IMR-90 (cell line): ENCODE data around the gene LCAT. TPM values are rescaled to one million over a fixed set of nuclear protein-coding genes. Genes with fewer than 3 reads are reported as not detected.

ENCODE experiments used
- ATAC-seq: fragments of 200-7000 bp; cut with Tn5 transposase; 2 replicates; pipeline ENCODE4 v1.9.1; 2020; ENCODE audit warnings: low read depth, mild to moderate bottlenecking, moderate library complexity
- BruUV-seq: library from RNA; stranded (reverse); fragments of 400-500 nt; replicated peaks from 2 replicates; lab custom pipeline; 2021; lab: Mats Ljungman, UMichigan
- CTCF ChIA-PET: fragments of 300-600 bp; formaldehyde crosslinking; extraction: SDS; loops from one replicate; lab custom pipeline; 2021; ENCODE audit warnings: antibody characterized with exemption; lab: Yijun Ruan, JAX
- POLR2A ChIA-PET: fragments of 300-600 bp; sonication (Branson Sonifier 250); formaldehyde crosslinking; loops from one replicate; lab custom pipeline; 2022; ENCODE audit warnings: antibody characterized with exemption; ENCODE audit not compliant: unreplicated experiment; lab: Charles Lee
- DNase-seq: peaks from one replicate; pipeline ENCODE4 v3.0.0; 2013
- H2AFZ ChIP-seq: replicated peaks from 2 replicates; pipeline ENCODE3; 2013; ENCODE audit warnings: low read length, mild to moderate bottlenecking; ENCODE audit not compliant: poor library complexity
- H2AK5ac ChIP-seq: 2 replicates; pipeline ENCODE4 v1.6.1; 2013; ENCODE audit warnings: low read depth, low read length, inconsistent platforms
- H2AK9ac ChIP-seq: replicated peaks from 2 replicates; pipeline ENCODE3; 2013; ENCODE audit warnings: mild to moderate bottlenecking, low read depth, low read length, moderate library complexity; ENCODE audit not compliant: poor library complexity
- H2BK120ac ChIP-seq: 2 replicates; pipeline ENCODE4 v1.6.1; 2013; ENCODE audit warnings: low read depth, low read length, inconsistent platforms
- H2BK15ac ChIP-seq: 3 replicates; pipeline ENCODE4 v1.6.1; 2013; ENCODE audit warnings: low read depth, low read length, inconsistent platforms
- H2BK20ac ChIP-seq: 2 replicates; pipeline ENCODE4 v1.6.1; 2013; ENCODE audit warnings: low read depth, mild to moderate bottlenecking, inconsistent platforms, low read length, moderate library complexity
- H2BK5ac ChIP-seq: 2 replicates; pipeline ENCODE4 v1.6.1; 2013; ENCODE audit warnings: mild to moderate bottlenecking, low read depth, low read length, inconsistent platforms; ENCODE audit not compliant: poor library complexity, severe bottlenecking
- H3K14ac ChIP-seq: replicated peaks from 2 replicates; pipeline ENCODE4 v1.6.1; 2013; ENCODE audit warnings: low read depth, low read length, inconsistent platforms
- H3K18ac ChIP-seq: 2 replicates; pipeline ENCODE4 v1.6.1; 2013; ENCODE audit warnings: low read depth, low read length, control low read depth
- H3K23ac ChIP-seq: 2 replicates; pipeline ENCODE4 v1.6.1; 2013; ENCODE audit warnings: low read depth, low read length, inconsistent platforms
- H3K27ac ChIP-seq: 2 replicates; pipeline ENCODE4 v1.5.1; 2013; ENCODE audit warnings: mild to moderate bottlenecking, control low read depth, low read length; ENCODE audit not compliant: insufficient read depth
- H3K27me3 ChIP-seq: 2 replicates; pipeline ENCODE4 v1.6.1; 2013; ENCODE audit warnings: low read length; ENCODE audit not compliant: control insufficient read depth, insufficient read depth
- H3K36me3 ChIP-seq: 2 replicates; pipeline ENCODE4 v1.6.1; 2013; ENCODE audit warnings: low read length, mixed read lengths; ENCODE audit not compliant: control insufficient read depth, insufficient read depth
- H3K4ac ChIP-seq: 2 replicates; pipeline ENCODE4 v1.6.1; 2013; ENCODE audit warnings: low read depth, low read length, inconsistent platforms
- H3K4me1 ChIP-seq: 2 replicates; pipeline ENCODE4 v1.6.1; 2013; ENCODE audit warnings: low read length, mixed read lengths; ENCODE audit not compliant: control insufficient read depth, insufficient read depth
- H3K4me2 ChIP-seq: 2 replicates; pipeline ENCODE4 v1.6.1; 2013; ENCODE audit warnings: low read depth, mild to moderate bottlenecking, control low read depth, low read length, moderate library complexity
- H3K4me3 ChIP-seq: 2 replicates; pipeline ENCODE4 v1.5.1; 2013; ENCODE audit warnings: low read depth, mild to moderate bottlenecking, control low read depth, low read length, moderate library complexity; ENCODE audit not compliant: insufficient read depth
- H3K56ac ChIP-seq: 2 replicates; pipeline ENCODE4 v1.6.1; 2013; ENCODE audit warnings: low read length, inconsistent platforms; ENCODE audit not compliant: insufficient read depth; ENCODE audit errors: extremely low read depth
- H3K79me1 ChIP-seq, 2 experiments: 2 replicates each; pipeline ENCODE4 v1.6.1; 2013; ENCODE audit warnings: low read length in 2 of 2, inconsistent platforms in 1 of 2, low read depth in 1 of 2
- H3K9ac ChIP-seq: 2 replicates; pipeline ENCODE4 v1.6.1; 2013; ENCODE audit warnings: low read depth, low read length, control low read depth
- H3K9me1 ChIP-seq: 2 replicates; pipeline ENCODE4 v1.6.1; 2013; ENCODE audit warnings: low read length, inconsistent platforms; ENCODE audit not compliant: insufficient read depth
- H3K9me3 ChIP-seq: 2 replicates; pipeline ENCODE4 v1.6.1; 2013; ENCODE audit warnings: low read length; ENCODE audit not compliant: control insufficient read depth, insufficient read depth
- H4K20me1 ChIP-seq: 2 replicates; pipeline ENCODE4 v1.6.1; 2013; ENCODE audit warnings: low read length, inconsistent platforms; ENCODE audit not compliant: insufficient read depth
- H4K5ac ChIP-seq: 2 replicates; pipeline ENCODE4 v1.6.1; 2013; ENCODE audit warnings: mild to moderate bottlenecking, low read depth, low read length, control low read depth
- H4K8ac ChIP-seq, 2 experiments: 2 replicates each; pipeline ENCODE4 v1.6.1; 2013; ENCODE audit warnings: low read depth in 2 of 2, low read length in 2 of 2, control low read depth in 1 of 2, inconsistent platforms in 1 of 2
- H4K91ac ChIP-seq: 2 replicates; pipeline ENCODE4 v1.6.1; 2013; ENCODE audit warnings: low read depth, low read length, inconsistent platforms; ENCODE audit not compliant: insufficient read depth
- BHLHE40 ChIP-seq: fragments of 150-350 bp; IDR thresholded peaks from 2 replicates; pipeline ENCODE4 v1.6.1; 2016; ENCODE audit warnings: mild to moderate bottlenecking, low read depth, low read length
- CEBPB ChIP-seq: IDR thresholded peaks from 2 replicates; pipeline ENCODE4 v1.6.1; 2012; ENCODE audit warnings: low read depth, low read length, improper control_type of control experiment
- CHD1 ChIP-seq: IDR thresholded peaks from 2 replicates; pipeline ENCODE4 v1.6.1; 2012; ENCODE audit warnings: low read depth, low read length, improper control_type of control experiment
- FOS ChIP-seq: fragments of 150-350 bp; IDR thresholded peaks from 2 replicates; pipeline ENCODE4 v1.6.1; 2016; ENCODE audit warnings: low read depth, low read length
- MAFK ChIP-seq: IDR thresholded peaks from 2 replicates; pipeline ENCODE4 v1.6.1; 2012; ENCODE audit warnings: low read depth, low read length, improper control_type of control experiment
- MAZ ChIP-seq: IDR thresholded peaks from 2 replicates; pipeline ENCODE4 v1.6.1; 2012; ENCODE audit warnings: low read depth, mild to moderate bottlenecking, low read length, improper control_type of control experiment, moderate library complexity, borderline replicate concordance
- MXI1 ChIP-seq: IDR thresholded peaks from 2 replicates; pipeline ENCODE4 v1.6.1; 2012; ENCODE audit warnings: low read depth, mild to moderate bottlenecking, low read length, moderate library complexity, borderline replicate concordance
- NFE2L2 ChIP-seq: fragments of 150-350 bp; IDR thresholded peaks from 2 replicates; pipeline ENCODE4 v1.6.1; 2016; ENCODE audit warnings: low read depth, mild to moderate bottlenecking, low read length
- POLR2A ChIP-seq: IDR thresholded peaks from 2 replicates; pipeline ENCODE4 v1.6.1; 2012; ENCODE audit warnings: mild to moderate bottlenecking, low read depth, low read length
- RAD21 ChIP-seq: IDR thresholded peaks from 2 replicates; pipeline ENCODE4 v1.6.1; 2012; ENCODE audit warnings: low read length, improper control_type of control experiment
- RCOR1 ChIP-seq: IDR thresholded peaks from 2 replicates; pipeline ENCODE4 v1.6.1; 2012; ENCODE audit warnings: mild to moderate bottlenecking, low read length, improper control_type of control experiment; ENCODE audit not compliant: insufficient replicate concordance
- RFX5 ChIP-seq: IDR thresholded peaks from 2 replicates; pipeline ENCODE4 v1.8.0; 2012; ENCODE audit warnings: low read depth, mild to moderate bottlenecking, low read length, moderate library complexity
- SMC3 ChIP-seq: fragments of 150-350 bp; IDR thresholded peaks from 2 replicates; pipeline ENCODE4 v1.6.1; 2016; ENCODE audit warnings: low read depth, mild to moderate bottlenecking, antibody characterized with exemption, low read length, moderate library complexity
- USF2 ChIP-seq: fragments of 150-350 bp; IDR thresholded peaks from 2 replicates; pipeline ENCODE4 v1.6.1; 2017; ENCODE audit warnings: mild to moderate bottlenecking, antibody characterized with exemption, low read length, low read depth
- WGBS, 2 experiments: methylation state at CpG; one replicate each; pipeline versions ENCODE4 v1.1.5 to v1.1.7; 2013; ENCODE audit warnings: missing lambda C conversion rate in 2 of 2; ENCODE audit not compliant: insufficient read length in 1 of 2; ENCODE audit errors: extremely low coverage in 2 of 2; 5-methylcytosine and 5-hydroxymethylcytosine counted together
- dilution Hi-C: fragments of 300-500 bp; cut with HindIII; formaldehyde crosslinking; loops from one replicate; pipeline ENCODE4 v1.14.3; 2018; ENCODE audit warnings: low sequenced_read_pairs; ENCODE audit not compliant: unreplicated experiment
- in situ Hi-C: fragments of 300-500 bp; cut with MboI; formaldehyde crosslinking; loops from 3 replicates; pipeline ENCODE4 v1.14.3; 2019; ENCODE audit warnings: low sequenced_read_pairs, inconsistent platforms, mixed read lengths
- intact Hi-C: fragments of 100-400 bp; cut with micrococcal nuclease; formaldehyde crosslinking; loops from 2 replicates; pipeline ENCODE4 v1.10.0; 2022
- polyA plus RNA-seq, 3 experiments: library from polyadenylated mRNA; depleted of rRNA; stranded (reverse); fragments of >200 nt; gene quantifications; 2 replicates each; pipeline ENCODE4 v1.2.3, GENCODE V29; 2012; ENCODE audit warnings: low replicate concordance in 1 of 3
- total RNA-seq: library from RNA; depleted of rRNA; stranded (reverse); fragments of >200 nt; gene quantifications from 2 replicates; pipeline ENCODE4 v1.2.3, GENCODE V29; 2012
- TF ChIP-seq, protein P1 (sequence below): conservative IDR thresholded peaks from 2 replicates; pipeline ENCODE4 v1.5.1; 2012; ENCODE audit warnings: mild to moderate bottlenecking, low read depth, low read length, improper control_type of control experiment
- TF ChIP-seq, protein P2 (sequence below): fragments of 150-350 bp; IDR thresholded peaks from 2 replicates; pipeline ENCODE4 v1.6.1; 2016; ENCODE audit warnings: low read depth, mild to moderate bottlenecking, low read length, moderate library complexity, borderline replicate concordance

LCAT gene
- total and polyA plus RNA-seq, 2 of the 4 experiments (the other 2 are of a cell fraction) = 1.4 to 18.8 TPM

- WGBS, 2 experiments = 0% methylated on average over 1 of the region's 8 CpGs; no CpG with 5 or more reads in 1 of the 2 experiments
- no peaks in the 10 kb centered on the region; the same call in 1 of the 2 replicates for H4K20me1 ChIP-seq
- no peak overlapping the region for H3K14ac ChIP-seq
- no peak overlapping the region for H3K4ac ChIP-seq
- H3K23ac ChIP-seq = no peak overlapping the region
- TF ChIP-seq BHLHE40 (no peak), USF2 (no peak), CHD1 (no peak), POLR2A (no peak), MAFK (no peak), RAD21 (no peak), SMC3 (no peak), NFE2L2 (no peak), CEBPB (no peak), MXI1 (no peak), RFX5 (no peak), RCOR1 (no peak), MAZ (no peak), FOS (no peak)
- TF ChIP-seq, protein P1, sequence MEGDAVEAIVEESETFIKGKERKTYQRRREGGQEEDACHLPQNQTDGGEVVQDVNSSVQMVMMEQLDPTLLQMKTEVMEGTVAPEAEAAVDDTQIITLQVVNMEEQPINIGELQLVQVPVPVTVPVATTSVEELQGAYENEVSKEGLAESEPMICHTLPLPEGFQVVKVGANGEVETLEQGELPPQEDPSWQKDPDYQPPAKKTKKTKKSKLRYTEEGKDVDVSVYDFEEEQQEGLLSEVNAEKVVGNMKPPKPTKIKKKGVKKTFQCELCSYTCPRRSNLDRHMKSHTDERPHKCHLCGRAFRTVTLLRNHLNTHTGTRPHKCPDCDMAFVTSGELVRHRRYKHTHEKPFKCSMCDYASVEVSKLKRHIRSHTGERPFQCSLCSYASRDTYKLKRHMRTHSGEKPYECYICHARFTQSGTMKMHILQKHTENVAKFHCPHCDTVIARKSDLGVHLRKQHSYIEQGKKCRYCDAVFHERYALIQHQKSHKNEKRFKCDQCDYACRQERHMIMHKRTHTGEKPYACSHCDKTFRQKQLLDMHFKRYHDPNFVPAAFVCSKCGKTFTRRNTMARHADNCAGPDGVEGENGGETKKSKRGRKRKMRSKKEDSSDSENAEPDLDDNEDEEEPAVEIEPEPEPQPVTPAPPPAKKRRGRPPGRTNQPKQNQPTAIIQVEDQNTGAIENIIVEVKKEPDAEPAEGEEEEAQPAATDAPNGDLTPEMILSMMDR = no peak
- TF ChIP-seq, protein P2, sequence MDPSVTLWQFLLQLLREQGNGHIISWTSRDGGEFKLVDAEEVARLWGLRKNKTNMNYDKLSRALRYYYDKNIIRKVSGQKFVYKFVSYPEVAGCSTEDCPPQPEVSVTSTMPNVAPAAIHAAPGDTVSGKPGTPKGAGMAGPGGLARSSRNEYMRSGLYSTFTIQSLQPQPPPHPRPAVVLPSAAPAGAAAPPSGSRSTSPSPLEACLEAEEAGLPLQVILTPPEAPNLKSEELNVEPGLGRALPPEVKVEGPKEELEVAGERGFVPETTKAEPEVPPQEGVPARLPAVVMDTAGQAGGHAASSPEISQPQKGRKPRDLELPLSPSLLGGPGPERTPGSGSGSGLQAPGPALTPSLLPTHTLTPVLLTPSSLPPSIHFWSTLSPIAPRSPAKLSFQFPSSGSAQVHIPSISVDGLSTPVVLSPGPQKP = no peak
- ChIA-PET CTCF (no interaction called here), POLR2A (no interaction called here)
- H3K18ac ChIP-seq = no peak overlapping the region
- H3K36me3 ChIP-seq = no peaks in the 10 kb centered on the region
- no TSS peak for BruUV-seq
- H2BK120ac ChIP-seq = no peak overlapping the region
- peaks cover 5% of the 10 kb centered on the region; the same call in 1 of the 2 replicates for H3K4me1 ChIP-seq
- H2AFZ ChIP-seq = no peak overlapping the region
- dilution Hi-C loops (no loop called here), intact Hi-C loops (no loop called here), in situ Hi-C loops (loop anchor here (10.0 kb wide), 1 partner anchor 235 kb away; no protein-coding TSS in a partner anchor)
- no peak overlapping the region for H4K8ac ChIP-seq
- DNase-seq (no peak), ATAC-seq (no peak)
- H4K91ac ChIP-seq = no peak overlapping the region
- H3K4me2 ChIP-seq = no peak overlapping the region
- H2BK5ac ChIP-seq = no peak overlapping the region
- no peak overlapping the region for H4K5ac ChIP-seq
- no peaks in the 10 kb centered on the region for H3K79me1 ChIP-seq
- peaks cover 5% of the 10 kb centered on the region; the same call in 1 of the 2 replicates for H3K27me3 ChIP-seq
- H2BK20ac ChIP-seq = no peak overlapping the region
- H3K56ac ChIP-seq = no peak overlapping the region
- no peaks in the 10 kb centered on the region; the same call in 1 of the 2 replicates for H3K9me1 ChIP-seq
- no peak overlapping the region for H2AK5ac ChIP-seq
- no peak overlapping the region for H3K4me3 ChIP-seq
- H3K27ac ChIP-seq = no peak overlapping the region
- no peak overlapping the region for H3K9ac ChIP-seq
- H3K9me3 ChIP-seq = no peaks in the 10 kb centered on the region
- no peak overlapping the region for H2BK15ac ChIP-seq
- no peak overlapping the region for H2AK9ac ChIP-seq
Measured at GRCh38 chr16:67989322-67990017, 45.5 kb upstream of the LCAT start.
